GM18508 (cell line): ENCODE data around the gene KCNK4.

Experiments used
- ATAC-seq: cut with Tn5 transposase; IDR thresholded peaks from one replicate; pipeline ENCODE4 v1.9.1; 2021; ENCODE audit warnings: moderate number of reproducible peaks; ENCODE audit not compliant: insufficient read depth, unreplicated experiment

The KCNK4 gene

DNA sequence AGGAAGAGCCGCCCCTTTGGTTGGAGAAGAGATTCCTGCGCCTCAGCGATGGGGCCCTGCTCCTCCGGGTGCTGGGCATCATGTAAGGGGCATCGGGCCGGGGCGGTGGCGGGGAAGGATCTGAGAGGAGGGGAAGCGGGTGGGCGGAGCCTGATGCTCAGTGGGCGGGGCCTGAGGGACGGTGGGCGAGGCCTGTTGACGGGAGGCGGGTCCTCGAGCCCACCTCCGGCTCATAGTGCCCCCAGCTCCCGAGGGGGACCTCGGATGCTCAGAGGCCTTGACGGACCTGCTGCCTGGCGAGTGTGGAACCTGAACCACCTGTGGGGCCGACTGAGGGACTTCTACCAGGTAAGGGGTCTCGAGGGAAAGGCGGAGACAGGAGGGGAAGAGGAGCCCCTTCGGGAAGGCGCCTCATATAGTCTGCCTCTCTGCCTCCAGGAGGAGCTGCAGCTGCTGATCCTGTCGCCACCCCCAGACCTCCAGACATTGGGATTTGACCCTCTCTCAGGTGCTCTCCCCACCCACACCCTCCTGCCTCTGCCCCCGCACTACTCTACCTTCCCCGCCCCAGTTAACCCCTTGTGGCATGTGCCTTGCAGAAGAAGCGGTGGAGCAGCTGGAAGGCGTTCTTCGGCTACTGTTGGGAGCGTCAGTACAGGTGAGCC, 49.7 kb downstream of the KCNK4 start:
- no peak for ATAC-seq

DNA sequence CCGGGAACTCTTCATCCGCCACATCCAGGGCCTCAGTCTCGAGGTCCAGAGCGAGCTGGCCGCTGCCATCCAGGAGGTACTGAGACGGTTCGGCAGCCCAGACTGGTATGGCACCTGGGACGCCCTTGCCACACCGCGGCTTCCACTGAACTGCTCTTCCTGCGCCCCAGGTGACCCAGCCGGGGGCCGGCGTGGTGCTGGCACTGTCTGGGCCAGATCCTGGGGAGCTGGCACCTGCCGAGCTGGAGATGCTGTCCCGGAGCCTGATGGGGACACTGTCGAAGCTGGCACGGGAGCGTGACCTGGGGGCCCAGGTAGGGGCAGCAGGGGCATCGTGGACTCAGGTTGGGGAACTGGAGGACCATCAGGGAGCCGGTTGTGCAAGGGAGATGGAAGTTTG, 50.3 kb downstream of the KCNK4 start:
- no peak for ATAC-seq

GRCh38 chr11:64341851-64342791, 51.0 kb downstream of the KCNK4 start:
- ATAC-seq = no peak

- ATAC-seq = no peak
Observed at GRCh38 chr11:64342869-64343745, 52.0 kb downstream of the KCNK4 start.

DNA sequence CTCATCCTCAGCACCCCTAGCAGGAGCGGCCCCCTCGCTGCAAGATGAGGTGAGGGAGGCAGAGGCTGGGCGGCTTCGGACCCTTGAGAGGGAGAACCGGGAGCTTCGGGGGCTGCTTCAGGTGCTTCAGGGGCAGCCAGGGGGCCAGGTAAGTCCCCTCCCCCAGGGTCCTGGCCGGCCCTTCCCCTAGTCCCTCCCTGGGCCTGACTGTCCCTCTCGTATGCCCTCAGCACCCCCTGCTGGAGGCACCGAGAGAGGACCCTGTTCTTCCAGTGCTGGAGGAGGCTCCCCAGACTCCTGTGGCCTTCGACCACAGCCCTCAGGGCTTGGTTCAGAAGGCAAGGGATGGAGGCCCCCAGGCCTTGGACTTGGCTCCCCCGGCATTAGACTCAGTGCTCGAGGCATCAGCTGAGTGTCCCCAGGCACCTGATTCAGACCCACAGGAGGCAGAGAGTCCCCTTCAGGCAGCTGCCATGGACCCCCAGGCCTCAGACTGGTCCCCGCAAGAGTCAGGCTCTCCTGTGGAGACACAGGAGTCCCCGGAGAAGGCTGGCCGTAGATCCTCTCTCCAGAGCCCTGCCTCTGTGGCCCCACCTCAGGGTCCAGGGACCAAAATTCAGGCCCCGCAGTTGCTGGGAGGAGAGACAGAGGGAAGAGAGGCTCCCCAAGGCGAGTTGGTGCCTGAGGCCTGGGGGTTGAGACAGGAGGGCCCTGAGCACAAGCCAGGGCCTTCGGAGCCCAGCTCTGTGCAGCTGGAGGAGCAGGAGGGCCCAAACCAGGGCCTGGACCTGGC, 52.9 kb downstream of the KCNK4 start:
- ATAC-seq = no peak

DNA sequence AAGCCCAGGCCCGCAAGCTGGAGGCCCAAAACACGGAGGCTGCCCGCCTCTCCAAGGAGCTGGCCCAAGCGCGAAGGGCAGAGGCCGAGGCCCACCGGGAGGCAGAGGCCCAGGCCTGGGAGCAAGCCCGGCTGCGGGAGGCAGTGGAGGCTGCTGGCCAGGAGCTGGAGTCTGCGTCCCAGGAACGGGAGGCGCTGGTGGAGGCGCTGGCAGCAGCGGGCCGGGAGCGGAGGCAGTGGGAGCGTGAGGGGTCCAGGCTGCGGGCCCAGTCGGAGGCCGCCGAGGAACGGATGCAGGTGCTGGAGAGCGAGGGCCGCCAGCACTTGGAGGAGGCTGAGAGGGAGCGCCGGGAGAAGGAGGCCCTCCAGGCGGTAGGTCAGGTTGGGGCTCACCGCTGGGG, 53.7 kb downstream of the KCNK4 start:
- no peak for ATAC-seq

GRCh38 chr11:64347193-64347867, 56.2 kb downstream of the KCNK4 start:
- ATAC-seq = no peak

GRCh38 chr11:64348383-64349024, 57.4 kb downstream of the KCNK4 start:
- no peak for ATAC-seq

- no peak for ATAC-seq
Observed at GRCh38 chr11:64349025-64349387, 57.9 kb downstream of the KCNK4 start.

GRCh38 chr11:64349404-64349803, 58.3 kb downstream of the KCNK4 start:
- no peak for ATAC-seq
